Cardiac atrium fibroblast (primary cell): ENCODE data around the gene DPPA3. TPM values are rescaled to one million over a fixed set of nuclear protein-coding genes. Genes with fewer than 3 reads are reported as not detected.

Source experiments
- total RNA-seq: library from RNA; depleted of rRNA; stranded (reverse); fragments of >200 nt; gene quantifications from 2 replicates; pipeline ENCODE4 v1.2.3, GENCODE V29; 2015

Gene DPPA3
- total RNA-seq, result not detected in 2 replicates

GRCh38 chr12:7711133-7711532 is at the start of gene DPPA3:
Gene DPPA3 (plus strand): TSS chr12:7711433. CDS start chr12:7711571, 138 bp downstream.

GRCh38 chr12:7695566-7696197 is 15.6 kb upstream of the DPPA3 start, which contains the start of gene GDF3:
Gene GDF3 (minus strand): TSS chr12:7695775. CDS start chr12:7695728, 47 bp downstream.

GRCh38 chr12:7747246-7747645 is 36.0 kb downstream of the DPPA3 start, which contains the start of gene CLEC4C:
Gene CLEC4C (minus strand): TSS chr12:7747375. CDS start chr12:7747348, 27 bp downstream.

Other genes with a start within 250 kb of the DPPA3 start
- not detected in 2 replicates for gene CD163, start 207.7 kb upstream of the DPPA3 start, total RNA-seq
- gene APOBEC1, start 45.5 kb upstream of the DPPA3 start, total RNA-seq, result not detected in 2 replicates
- not detected in 2 replicates for gene GDF3, start 15.7 kb upstream of the DPPA3 start, total RNA-seq
- gene CLEC4C, start 35.9 kb downstream of the DPPA3 start, total RNA-seq, result not detected in 2 replicates
- not detected in 2 replicates for gene NANOGNB, start 53.8 kb downstream of the DPPA3 start, total RNA-seq
- gene NANOG, start 78.0 kb downstream of the DPPA3 start, total RNA-seq, result not detected in 2 replicates
- gene SLC2A14, start 161.5 kb downstream of the DPPA3 start, total RNA-seq, result 0.36 and 0.49 TPM in 2 replicates
- 67.9 and 123 TPM in 2 replicates for gene SLC2A3, start 224.8 kb downstream of the DPPA3 start, total RNA-seq